K562 (cell line): ENCODE results near the gene EFNA2. TPM values are rescaled to one million over a fixed set of nuclear protein-coding genes. Genes with fewer than 3 reads are reported as not detected.
A peak's percentile ranks its signal among the peaks of the same experiment; 100 is the strongest.

Experiments used
- COPS2 ChIP-seq: fragments of 450-650 bp; conservative IDR thresholded peaks from 2 replicates; pipeline ENCODE4 v1.6.1; 2016; ENCODE audit warnings: mild to moderate bottlenecking, moderate library complexity
- DMBX1 ChIP-seq: fragments of 250-450 bp; sonication (Bioruptor Pico); IDR thresholded peaks from 2 replicates; pipeline ENCODE4 v1.8.0; 2022; ENCODE audit warnings: inconsistent platforms, mild to moderate bottlenecking, moderate library complexity, borderline replicate concordance
- FOXK2 ChIP-seq, 2 experiments: fragments of 450-650 bp; IDR thresholded peaks in 1 of 2; conservative IDR thresholded peaks in 1 of 2; 2 replicates each; pipeline ENCODE4 v1.6.1; 2016; ENCODE audit warnings: low read depth in 2 of 2, mild to moderate bottlenecking in 1 of 2
- GATAD2B ChIP-seq: fragments of 450-650 bp; IDR thresholded peaks from 2 replicates; pipeline ENCODE4 v1.6.1; 2017; ENCODE audit warnings: mild to moderate bottlenecking, borderline replicate concordance
- HEY1 ChIP-seq: fragments of 250-450 bp; sonication (Bioruptor Pico); IDR thresholded peaks from 2 replicates; pipeline ENCODE4 v1.5.0; 2020; ENCODE audit warnings: mild to moderate bottlenecking, moderate library complexity, borderline replicate concordance
- ILF3 ChIP-seq: fragments of 450-650 bp; IDR thresholded peaks from 2 replicates; pipeline ENCODE4 v1.6.1; 2018; ENCODE audit warnings: antibody characterized with exemption, mild to moderate bottlenecking, moderate library complexity, borderline replicate concordance
- MAFK ChIP-seq: IDR thresholded peaks from 2 replicates; pipeline ENCODE4 v1.6.1; 2011; ENCODE audit warnings: low read length, improper control_type of control experiment
- MTA2 ChIP-seq: fragments of 450-650 bp; IDR thresholded peaks from 2 replicates; pipeline ENCODE4 v1.6.1; 2016; ENCODE audit warnings: low read depth
- NCOA1 ChIP-seq: fragments of 450-650 bp; IDR thresholded peaks from 2 replicates; pipeline ENCODE4 v1.6.1; 2016; ENCODE audit warnings: low read depth
- POLR2H ChIP-seq: IDR thresholded peaks from 2 replicates; pipeline ENCODE4 v1.6.1; 2016; ENCODE audit warnings: missing genetic modification characterization, low read depth, mild to moderate bottlenecking, control low read depth, missing compliant biosample characterization, moderate library complexity
- PYGO2 ChIP-seq: fragments of 450-650 bp; IDR thresholded peaks from 2 replicates; pipeline ENCODE4 v1.6.1; 2016; ENCODE audit warnings: mild to moderate bottlenecking, missing genetic modification characterization, moderate library complexity, missing compliant biosample characterization
- RBM22 ChIP-seq: fragments of 200-400 bp; formaldehyde crosslinking; IDR thresholded peaks from 2 replicates; pipeline ENCODE4 v1.6.1; 2018; ENCODE audit warnings: low read length, low read depth; ENCODE audit not compliant: poor library complexity, severe bottlenecking
- RUNX1 ChIP-seq: sonication (generic); IDR thresholded peaks from 2 replicates; pipeline ENCODE4 v1.6.1; 2016; ENCODE audit warnings: antibody characterized with exemption, low read depth
- SIN3B ChIP-seq: fragments of 450-650 bp; IDR thresholded peaks from 2 replicates; pipeline ENCODE4 v1.6.1; 2017; ENCODE audit warnings: low read depth, mild to moderate bottlenecking, moderate library complexity
- SMAD4 ChIP-seq: fragments of 250-450 bp; sonication (Bioruptor Pico); conservative IDR thresholded peaks from 2 replicates; pipeline ENCODE4 v1.8.0; 2021; ENCODE audit warnings: inconsistent platforms, mild to moderate bottlenecking, moderate library complexity
- TAL1 ChIP-seq: fragments of 450-650 bp; IDR thresholded peaks from 2 replicates; pipeline ENCODE4 v1.6.1; 2016; ENCODE audit warnings: mild to moderate bottlenecking
- ZFX ChIP-seq: sonication (generic); formaldehyde crosslinking; IDR thresholded peaks from 2 replicates; pipeline ENCODE4 v1.8.0; 2022; ENCODE audit warnings: mild to moderate bottlenecking, missing genetic modification reagents, moderate library complexity
- ZNF146 ChIP-seq: IDR thresholded peaks from one replicate; pipeline ENCODE4 v1.6.1; 2018; ENCODE audit warnings: missing compliant biosample characterization; ENCODE audit not compliant: unreplicated experiment
- ZNF24 ChIP-seq: fragments of 450-650 bp; IDR thresholded peaks from 2 replicates; pipeline ENCODE4 v1.6.1; 2016
- ZNF444 ChIP-seq: fragments of 250-450 bp; sonication (Bioruptor Pico); IDR thresholded peaks from 2 replicates; pipeline ENCODE4 v1.4.0; 2020; ENCODE audit warnings: mild to moderate bottlenecking, moderate library complexity
- polyA plus RNA-seq, 8 experiments: library from polyadenylated mRNA; depleted of rRNA in 4 of 8; stranded (reverse) in 5 of 8; unstranded in 3 of 8; fragments of >200 nt; fragmentation: Nextera tagmentation in 2 of 8; fragmentation: Illumina TruSeq in 1 of 8; extraction: Ambion mirVana in 2 of 8; extraction: Trizol in 1 of 8; gene quantifications; 2 replicates each; pipeline versions ENCODE4 v1.2.1 to v1.2.3, GENCODE V29; 2011 to 2014; ENCODE audit warnings: inconsistent platforms in 1 of 8, missing spikeins in 1 of 8
- total RNA-seq, 7 experiments: library from RNA; depleted of rRNA in 6 of 7; stranded (reverse); fragments of >200 nt in 6 of 7; fragmentation: Illumina TruSeq in 2 of 7; extraction: Trizol in 2 of 7; gene quantifications; 2 replicates each; pipeline versions ENCODE4 v1.2.1 to v1.2.3, GENCODE V29; 2011 to 2021; ENCODE audit warnings: low replicate concordance in 1 of 7
- TF ChIP-seq, protein P1 (sequence below): sonication (generic); formaldehyde crosslinking; IDR thresholded peaks from 2 replicates; pipeline ENCODE4 v1.8.0; 2022; ENCODE audit warnings: mild to moderate bottlenecking, missing genetic modification reagents, borderline replicate concordance

Gene EFNA2
- total and polyA plus RNA-seq, 9 of the 15 experiments (the other 6 are each of a cell fraction or from before 2014, with no cell fraction given): 0.11 to 0.44 (median 0.15) TPM; not detected in 6

DNA sequence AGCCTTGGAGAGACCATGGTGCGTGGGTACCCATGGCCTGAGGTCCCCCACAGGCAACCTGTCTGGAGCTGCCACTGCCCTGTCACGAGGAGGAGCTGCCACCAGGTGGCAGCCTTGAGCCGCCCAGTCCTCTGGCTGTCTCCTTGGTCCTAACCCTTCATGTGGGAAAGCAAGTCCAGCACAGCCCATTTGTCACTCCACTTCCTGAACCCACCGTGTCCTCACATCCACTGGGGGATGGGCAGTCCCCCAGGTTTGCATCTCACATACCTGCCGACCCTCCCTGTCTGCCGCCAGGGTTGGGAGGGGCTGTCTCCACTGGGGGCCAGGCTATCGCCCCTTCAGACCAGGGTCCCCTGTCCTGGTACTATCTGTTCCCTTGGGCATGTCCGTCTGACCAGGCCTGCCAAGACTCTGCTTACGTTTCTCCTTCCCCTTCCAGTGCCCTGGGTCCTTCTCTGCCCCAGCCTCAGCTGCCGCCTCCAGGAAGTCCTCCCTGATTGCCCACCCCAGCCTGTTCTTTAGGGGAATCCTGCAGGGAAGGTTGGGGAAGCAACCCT, 5.8 kb upstream of the EFNA2 start (continued):
- TF ChIP-seq RBM22 (no peak), RUNX1 (0 out of 2 replicates have a peak, but pooled peaks have one; percentile 51), ZFX (CRISPR knock-in tag) (peak; percentile 35; the same call in 1 of the 2 replicates), ZNF444 (CRISPR knock-in tag) (no peak), POLR2H (tag) (no peak), GATAD2B (no peak), PYGO2 (no peak), ILF3 (no peak), TAL1 (no peak), SMAD4 (CRISPR knock-in tag) (no peak), MTA2 (no peak), MAFK (no peak), ZNF146 (CRISPR knock-in tag) (no peak), DMBX1 (CRISPR knock-in tag) (no peak), SIN3B (no peak), HEY1 (CRISPR knock-in tag) (no peak), FOXK2 (conservative IDR thresholded peaks at IDR 0.05 in 1 of 2, IDR thresholded peaks at IDR 0.05 in 1 of 2; ENCODE audit: low read depth in 2 of 2) (no peak), NCOA1 (no peak), ZNF24 (no peak), COPS2 (no peak)
- TF ChIP-seq, protein P1, sequence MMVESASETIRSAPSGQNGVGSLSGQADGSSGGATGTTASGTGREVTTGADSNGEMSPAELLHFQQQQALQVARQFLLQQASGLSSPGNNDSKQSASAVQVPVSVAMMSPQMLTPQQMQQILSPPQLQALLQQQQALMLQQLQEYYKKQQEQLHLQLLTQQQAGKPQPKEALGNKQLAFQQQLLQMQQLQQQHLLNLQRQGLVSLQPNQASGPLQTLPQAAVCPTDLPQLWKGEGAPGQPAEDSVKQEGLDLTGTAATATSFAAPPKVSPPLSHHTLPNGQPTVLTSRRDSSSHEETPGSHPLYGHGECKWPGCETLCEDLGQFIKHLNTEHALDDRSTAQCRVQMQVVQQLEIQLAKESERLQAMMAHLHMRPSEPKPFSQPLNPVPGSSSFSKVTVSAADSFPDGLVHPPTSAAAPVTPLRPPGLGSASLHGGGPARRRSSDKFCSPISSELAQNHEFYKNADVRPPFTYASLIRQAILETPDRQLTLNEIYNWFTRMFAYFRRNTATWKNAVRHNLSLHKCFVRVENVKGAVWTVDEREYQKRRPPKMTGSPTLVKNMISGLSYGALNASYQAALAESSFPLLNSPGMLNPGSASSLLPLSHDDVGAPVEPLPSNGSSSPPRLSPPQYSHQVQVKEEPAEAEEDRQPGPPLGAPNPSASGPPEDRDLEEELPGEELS (CRISPR knock-in tag): no peak
